ENCODE results near the gene BRMS1L. TPM values are rescaled to one million over a fixed set of nuclear protein-coding genes. Genes with fewer than 3 reads are reported as not detected.
"Not testable (repeated sequence)": the region's sequence is repeated elsewhere in the genome, so short reads cannot be mapped to it uniquely, and the experiment has no call there.

BRMS1L gene
- total RNA-seq, 1 experiment from 2014 or later = 11.4 TPM

- Histone ChIP-seq H3K9me3 (no peaks in the 10 kb centered on the region), H3K36me3 (ENCODE audit: control insufficient read depth, insufficient read depth, low read length) (no peaks in the 10 kb centered on the region), H3K4me3 (ENCODE audit: low read depth, low read length) (peak overlapping the region; percentile 97), H3K27me3 (replicated peaks; ENCODE audit: control insufficient read depth, insufficient read depth, low read length) (no peaks in the 10 kb centered on the region), H3K4me1 (peaks cover 6% of the 10 kb centered on the region; the same call in 1 of the 2 replicates)
- no TSS peak for BruUV-seq (replicated peaks)
- H3K36me3 Mint-ChIP-seq (ENCODE audit: insufficient read depth, unreplicated experiment) = peaks cover 17% of the 10 kb centered on the region
- intact Hi-C loops (cut with micrococcal nuclease; ENCODE audit: unreplicated experiment) = loop anchor here (2.0 kb wide), 1 partner anchor 19 kb away; the partner anchor contains the start of gene RALGAPA1
- H3K4me1 Mint-ChIP-seq (ENCODE audit: low read depth, unreplicated experiment) = peaks cover 7% of the 10 kb centered on the region
- peak overlapping the region; percentile 1 for H3K27ac Mint-ChIP-seq (ENCODE audit: unreplicated experiment)
- H3K27me3 Mint-ChIP-seq (ENCODE audit: insufficient read depth, unreplicated experiment) = no peaks in the 10 kb centered on the region
- ChIA-PET CTCF (interaction anchor here (0.6 kb wide), 1 partner anchor 846 kb away, joined by 4 read pairs; no protein-coding TSS in a partner anchor), POLR2A (no interaction called here)
- no peak for TF ChIP-seq CTCF (IDR thresholded peaks at IDR 0.05; ENCODE audit: insufficient read depth in 1 of 2, low read depth in 1 of 2, low read length in 1 of 2, severe bottlenecking in 1 of 2, unreplicated experiment in 1 of 2)
- peak overlapping the region; percentile 78 for H3K4me3 Mint-ChIP-seq (ENCODE audit: unreplicated experiment)
- DNase-seq = no peak
- no peaks in the 10 kb centered on the region for H3K9me3 Mint-ChIP-seq (ENCODE audit: unreplicated experiment)
These were observed 1.7 kb downstream of the BRMS1L start for GRCh38 chr14:35827678-35828472.

GRCh38 chr14:35829449-35829848 is 3.3 kb downstream of the BRMS1L start:
- CTCF ChIA-PET = no interaction called here
- no TSS peak for BruUV-seq (replicated peaks)
- TF ChIP-seq CTCF (IDR thresholded peaks at IDR 0.05; ENCODE audit: insufficient read depth in 1 of 2, low read depth in 1 of 2, low read length in 1 of 2, severe bottlenecking in 1 of 2, unreplicated experiment in 1 of 2) = no peak
- intact Hi-C loops (cut with micrococcal nuclease; ENCODE audit: unreplicated experiment) = no loop called here
- Mint-ChIP-seq H3K4me3 (ENCODE audit: unreplicated experiment) (no peak overlapping the region), H3K9me3 (ENCODE audit: unreplicated experiment) (no peaks in the 10 kb centered on the region), H3K4me1 (ENCODE audit: low read depth, unreplicated experiment) (peaks cover 7% of the 10 kb centered on the region), H3K27me3 (ENCODE audit: insufficient read depth, unreplicated experiment) (no peaks in the 10 kb centered on the region), H3K36me3 (ENCODE audit: insufficient read depth, unreplicated experiment) (peaks cover 17% of the 10 kb centered on the region), H3K27ac (ENCODE audit: unreplicated experiment) (no peak overlapping the region)
- Histone ChIP-seq H3K27me3 (replicated peaks; ENCODE audit: control insufficient read depth, insufficient read depth, low read length) (no peaks in the 10 kb centered on the region), H3K4me3 (ENCODE audit: low read depth, low read length) (no peak overlapping the region), H3K9me3 (no peaks in the 10 kb centered on the region), H3K36me3 (ENCODE audit: control insufficient read depth, insufficient read depth, low read length) (no peaks in the 10 kb centered on the region), H3K4me1 (peaks cover 6% of the 10 kb centered on the region; the same call in 1 of the 2 replicates)
- POLR2A ChIA-PET = no interaction called here
- no peak for DNase-seq

- H3K36me3 Mint-ChIP-seq (ENCODE audit: insufficient read depth, unreplicated experiment) = peaks cover 31% of the 10 kb centered on the region
- no peak overlapping the region for H3K4me3 Mint-ChIP-seq (ENCODE audit: unreplicated experiment)
- no peaks in the 10 kb centered on the region for H3K27me3 Mint-ChIP-seq (ENCODE audit: insufficient read depth, unreplicated experiment)
- H3K9me3 Mint-ChIP-seq (ENCODE audit: unreplicated experiment) = peaks cover 2% of the 10 kb centered on the region
- Histone ChIP-seq H3K9me3 (no peaks in the 10 kb centered on the region; the same call in 1 of the 2 replicates), H3K27me3 (replicated peaks; ENCODE audit: control insufficient read depth, insufficient read depth, low read length) (no peaks in the 10 kb centered on the region), H3K4me1 (no peaks in the 10 kb centered on the region), H3K36me3 (ENCODE audit: control insufficient read depth, insufficient read depth, low read length) (no peaks in the 10 kb centered on the region), H3K4me3 (ENCODE audit: low read depth, low read length) (no peak overlapping the region)
- TF ChIP-seq CTCF (IDR thresholded peaks at IDR 0.05; ENCODE audit: insufficient read depth in 1 of 2, low read depth in 1 of 2, low read length in 1 of 2, severe bottlenecking in 1 of 2, unreplicated experiment in 1 of 2) = no peak
- POLR2A ChIA-PET = interaction anchor here (0.6 kb wide), 1 partner anchor 9 kb away, joined by 6 read pairs; the partner anchor contains the start of gene BRMS1L
- intact Hi-C loops (cut with micrococcal nuclease; ENCODE audit: unreplicated experiment) = no loop called here
- BruUV-seq (replicated peaks) = no TSS peak
- H3K4me1 Mint-ChIP-seq (ENCODE audit: low read depth, unreplicated experiment) = no peaks in the 10 kb centered on the region
- H3K27ac Mint-ChIP-seq (ENCODE audit: unreplicated experiment) = no peak overlapping the region
- CTCF ChIA-PET = interaction anchor here (1.5 kb wide), 1 partner anchor 9 kb away, joined by 8 read pairs; the partner anchor contains the start of gene BRMS1L
- no peak for DNase-seq
These were observed 9.3 kb downstream of the BRMS1L start for GRCh38 chr14:35835208-35835982.

GRCh38 chr14:35841704-35842103 is 15.6 kb downstream of the BRMS1L start:
- H3K4me3 ChIP-seq (ENCODE audit: low read depth, low read length); H3K4me1 Mint-ChIP-seq (ENCODE audit: low read depth, unreplicated experiment); BruUV-seq (replicated peaks); H3K27ac Mint-ChIP-seq (ENCODE audit: unreplicated experiment); H3K36me3 ChIP-seq (ENCODE audit: control insufficient read depth, insufficient read depth, low read length); POLR2A ChIA-PET; H3K27me3 Mint-ChIP-seq (ENCODE audit: insufficient read depth, unreplicated experiment); H3K27me3 ChIP-seq (replicated peaks; ENCODE audit: control insufficient read depth, insufficient read depth, low read length); intact Hi-C loops (cut with micrococcal nuclease; ENCODE audit: unreplicated experiment); DNase-seq; H3K4me1 ChIP-seq; H3K9me3 ChIP-seq; H3K4me3 Mint-ChIP-seq (ENCODE audit: unreplicated experiment): not testable (repeated sequence)
- H3K9me3 Mint-ChIP-seq (ENCODE audit: unreplicated experiment) = peaks cover 31% of the 10 kb centered on the region
- peaks cover 23% of the 10 kb centered on the region for H3K36me3 Mint-ChIP-seq (ENCODE audit: insufficient read depth, unreplicated experiment)
- CTCF ChIA-PET = interaction anchor here (0.7 kb wide), 1 partner anchor 419 kb away, joined by 4 read pairs; no protein-coding TSS in a partner anchor
